UCSD-AML1 (cell line): Measurements from ENCODE around the gene INF2.

Source experiments
- DNase-seq: peaks from one replicate; lab custom pipeline; 2025; ENCODE audit not compliant: unreplicated experiment; lab: John Stamatoyannopoulos, UW

Gene INF2

DNA sequence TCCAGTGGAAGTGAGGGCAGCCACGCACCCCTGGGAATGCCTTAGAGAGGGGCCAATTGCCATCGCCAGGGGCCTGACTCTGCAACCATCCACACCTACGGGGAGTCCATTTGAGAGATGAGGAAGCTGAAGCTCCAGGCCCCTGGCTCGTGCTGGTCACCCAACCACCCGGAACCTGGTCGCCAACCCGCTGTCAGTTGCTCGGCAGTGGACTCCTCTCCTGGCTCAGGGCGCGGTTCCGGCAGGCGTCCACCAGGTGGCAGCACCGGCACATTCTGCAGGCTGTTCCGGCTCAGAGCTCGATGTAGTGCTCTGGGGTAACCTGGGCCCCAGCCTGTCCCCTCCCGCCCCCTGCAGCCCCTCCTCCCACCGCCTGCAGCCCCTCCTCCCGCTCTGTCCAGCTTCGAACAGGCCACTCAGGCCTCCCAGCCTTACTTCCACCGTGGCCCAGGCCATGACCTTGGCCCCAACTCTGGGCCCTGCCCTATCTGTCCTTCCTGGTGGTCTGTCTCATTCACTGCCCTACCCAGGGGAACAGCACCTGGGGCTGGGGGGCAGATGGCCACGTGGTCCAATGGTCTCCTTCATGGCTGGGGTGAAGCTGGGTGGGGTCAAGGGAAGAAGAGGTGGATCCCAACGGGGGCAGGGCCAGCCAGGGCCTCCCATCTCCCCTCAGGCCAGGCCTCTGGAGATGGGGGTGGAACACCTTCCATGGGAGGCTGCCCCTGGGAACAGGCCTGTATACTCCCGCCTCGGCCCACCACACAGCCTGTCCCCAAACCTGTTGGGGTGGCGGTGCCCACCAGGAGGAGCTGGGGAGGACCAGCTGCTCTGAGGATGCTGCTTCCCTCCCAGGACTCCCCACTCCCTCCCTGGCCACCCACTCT is 79.3 kb downstream of the INF2 start:
- DNase-seq, result peak; percentile 86

DNA sequence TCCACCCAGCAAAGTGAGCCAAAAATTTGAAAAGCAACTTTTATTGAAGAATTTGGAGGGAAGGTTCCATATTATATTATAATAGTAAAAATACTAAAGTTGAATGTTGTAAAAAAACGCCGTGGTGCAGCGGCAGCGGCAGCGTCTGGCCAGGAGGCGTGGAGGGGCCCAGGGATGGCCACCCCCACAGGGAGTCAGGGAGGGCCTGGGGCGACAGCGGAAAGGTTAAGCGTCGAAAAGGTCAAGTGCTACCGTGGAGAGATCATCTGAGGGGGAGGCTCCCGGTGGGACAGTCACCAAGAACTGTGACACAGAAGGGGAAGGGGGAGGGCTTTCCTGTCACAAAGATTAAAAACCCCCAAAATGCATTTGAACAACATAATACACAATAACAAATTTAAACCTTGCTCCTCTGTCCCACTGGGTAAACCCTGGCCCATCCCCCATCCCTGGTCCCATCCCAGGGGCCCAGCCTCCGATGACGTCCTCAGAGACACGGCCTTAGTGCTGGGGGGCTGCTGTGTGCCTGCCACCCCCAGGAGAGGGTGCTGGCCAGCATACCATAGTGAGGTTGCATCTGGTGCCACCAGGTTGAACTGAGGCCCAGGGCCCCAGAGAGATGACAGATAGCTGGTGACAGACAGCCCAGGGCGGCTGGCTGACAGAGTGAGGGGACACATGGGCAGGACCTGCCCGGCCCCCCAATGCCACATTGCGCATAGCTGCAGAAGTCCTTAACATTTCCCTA is 80.1 kb downstream of the INF2 start:
- no peak for DNase-seq

DNA sequence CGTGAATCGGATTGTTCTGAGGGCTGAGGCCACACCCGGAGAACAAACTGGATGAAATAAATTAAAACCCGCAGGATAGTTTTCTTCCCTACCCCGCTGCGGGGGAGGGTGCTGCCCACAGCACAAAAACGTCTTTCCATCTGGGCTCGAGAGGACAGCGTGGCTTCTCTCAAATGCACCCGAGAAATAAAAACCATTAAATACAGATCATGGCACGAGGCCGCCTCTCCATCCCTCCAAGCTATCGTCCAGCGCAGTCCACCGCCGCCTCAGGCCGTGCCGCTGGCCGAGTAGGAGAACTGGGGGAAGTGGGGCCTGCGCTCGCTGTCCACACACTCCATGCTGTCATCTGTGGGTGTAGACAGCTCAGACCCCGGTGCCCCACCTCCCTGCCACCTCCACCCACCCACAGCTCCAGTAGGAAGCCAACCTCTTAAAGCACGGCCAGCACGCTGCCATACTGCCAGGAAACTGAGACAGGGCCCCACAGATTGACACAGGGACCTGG is 80.7 kb downstream of the INF2 start:
- no peak for DNase-seq

DNA sequence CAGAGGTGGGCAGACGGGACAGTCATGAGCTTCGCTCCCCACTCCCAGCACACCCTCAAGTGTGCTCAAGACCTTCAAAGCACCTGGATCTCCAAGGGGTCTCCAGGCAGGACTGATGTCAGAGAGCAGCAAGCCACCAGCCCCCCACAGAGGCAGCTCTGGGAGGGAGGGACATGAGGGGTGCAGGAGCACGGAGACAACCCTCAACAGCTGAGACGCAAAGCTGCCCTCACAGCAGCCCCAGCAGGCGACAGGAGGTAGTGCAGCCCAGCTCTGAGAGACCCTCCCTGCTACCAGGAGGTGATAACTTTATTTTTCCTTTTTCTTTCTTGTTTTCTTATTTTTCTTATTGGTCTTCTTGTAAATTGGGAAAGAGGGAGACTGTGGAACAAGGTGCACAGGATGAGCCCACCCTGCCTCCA is 81.4 kb downstream of the INF2 start:
- DNase-seq, result no peak

DNA sequence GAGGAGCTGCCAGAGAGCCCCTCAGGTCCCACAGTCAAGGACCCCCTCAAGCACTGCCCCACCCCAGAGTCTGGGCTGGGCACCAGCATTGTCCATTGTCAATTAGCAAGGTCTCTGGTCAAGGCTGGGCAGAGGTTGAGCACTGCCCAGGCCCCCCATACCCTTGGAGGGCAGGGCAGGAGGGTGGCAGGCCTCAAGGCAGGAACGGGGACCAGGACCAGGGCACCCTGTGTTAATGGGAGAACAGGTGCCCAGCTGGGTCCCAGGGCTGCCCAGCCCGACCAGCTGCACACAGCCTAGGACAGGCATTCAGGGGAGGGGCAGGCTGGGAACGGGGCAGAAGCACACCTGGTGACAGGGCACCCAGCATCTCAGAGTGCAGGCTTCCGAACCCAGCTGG is 82.0 kb downstream of the INF2 start:
- DNase-seq, result no peak
